Heart left ventricle (tissue), 13 donors: ENCODE results near the gene LGALS7.
"Not testable (repeated sequence)": the region's sequence is repeated elsewhere in the genome, so short reads cannot be mapped to it uniquely, and the experiment has no call there.

Experiments
- POLR2A ChIP-seq, 2 donors: fragments of 450-650 bp; IDR thresholded peaks; one replicate each; pipeline ENCODE4 v1.6.1; 2017; ENCODE audit warnings: antibody characterized with exemption in 2 of 2, mild to moderate bottlenecking in 2 of 2, moderate library complexity in 2 of 2
- TF ChIP-seq, protein P1 (sequence below), 12 donors: fragments of 200-600 bp; sonication (generic) in 4 of 12; IDR thresholded peaks; one replicate each; pipeline versions ENCODE4 v1.5.0 to v1.8.0; 2018 to 2022; ENCODE audit warnings: antibody characterized with exemption in 12 of 12, mild to moderate bottlenecking in 5 of 12
- donor health status: ischemic (EF 13 %, LVEDD 7.1; RV severe dilation, severe dysfunction).
- donor health status: DM: no; HTN: yes; CAD: no.
- donor health status: DM: no; HTN: no; CAD: no.
- donor health status: ischemic (EF 25% LVEDD 6.9; RV normal size, moderate dysfunction).
- donor health status: ischemic (EF 25% LVEDD 5.7; RV mildly dilated, moderate dysfunction).
- donor health status: ischemic (EF 35%, LVEDD 5.7; RV mildly dilated, moderate dysfunction).
- donor health status: nonischemic (EF 11% LVEDD 7.7; RV severe dilation, severe dysfunction).
- donor health status: DM: yes; HTN: yes; CAD: no.
- donor health status: PGD.
- donor health status: ischemic (EF 29% LVEDD 5.4; RV normal size, mild dysfunction).
- donor health status: nonischemic (EF 23%, LVEDD 6.1; RV moderate dilation, normal function).

DNA sequence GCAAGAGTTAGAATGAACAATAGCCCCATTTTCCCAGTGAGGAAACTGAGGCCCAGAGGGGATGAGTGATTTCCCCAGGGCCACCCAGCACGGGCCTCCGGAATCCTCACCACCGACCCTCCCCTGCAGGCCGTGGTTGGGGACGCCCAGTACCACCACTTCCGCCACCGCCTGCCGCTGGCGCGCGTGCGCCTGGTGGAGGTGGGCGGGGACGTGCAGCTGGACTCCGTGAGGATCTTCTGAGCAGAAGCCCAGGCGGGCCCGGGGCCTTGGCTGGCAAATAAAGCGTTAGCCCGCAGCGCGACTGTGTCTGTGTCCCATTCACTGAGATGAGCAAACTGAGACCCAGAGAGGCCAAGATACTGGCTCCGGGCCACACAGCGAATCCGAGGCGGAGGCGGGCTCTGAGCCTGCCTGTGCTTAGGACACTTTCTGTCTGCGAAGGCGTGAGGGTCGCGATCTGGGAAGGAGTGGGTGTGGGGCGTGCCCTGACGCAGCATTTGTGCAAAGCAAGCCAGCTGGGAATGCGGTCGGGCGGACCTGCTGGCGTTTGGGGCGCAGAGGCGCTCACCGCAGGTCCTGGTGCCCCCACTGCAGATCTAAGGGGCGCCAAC is 18.2 kb upstream of the LGALS7 start:
- TF ChIP-seq, protein P1, sequence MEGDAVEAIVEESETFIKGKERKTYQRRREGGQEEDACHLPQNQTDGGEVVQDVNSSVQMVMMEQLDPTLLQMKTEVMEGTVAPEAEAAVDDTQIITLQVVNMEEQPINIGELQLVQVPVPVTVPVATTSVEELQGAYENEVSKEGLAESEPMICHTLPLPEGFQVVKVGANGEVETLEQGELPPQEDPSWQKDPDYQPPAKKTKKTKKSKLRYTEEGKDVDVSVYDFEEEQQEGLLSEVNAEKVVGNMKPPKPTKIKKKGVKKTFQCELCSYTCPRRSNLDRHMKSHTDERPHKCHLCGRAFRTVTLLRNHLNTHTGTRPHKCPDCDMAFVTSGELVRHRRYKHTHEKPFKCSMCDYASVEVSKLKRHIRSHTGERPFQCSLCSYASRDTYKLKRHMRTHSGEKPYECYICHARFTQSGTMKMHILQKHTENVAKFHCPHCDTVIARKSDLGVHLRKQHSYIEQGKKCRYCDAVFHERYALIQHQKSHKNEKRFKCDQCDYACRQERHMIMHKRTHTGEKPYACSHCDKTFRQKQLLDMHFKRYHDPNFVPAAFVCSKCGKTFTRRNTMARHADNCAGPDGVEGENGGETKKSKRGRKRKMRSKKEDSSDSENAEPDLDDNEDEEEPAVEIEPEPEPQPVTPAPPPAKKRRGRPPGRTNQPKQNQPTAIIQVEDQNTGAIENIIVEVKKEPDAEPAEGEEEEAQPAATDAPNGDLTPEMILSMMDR (IDR thresholded peaks at IDR 0.05): not testable (repeated sequence)
- not testable (repeated sequence) for TF ChIP-seq POLR2A (IDR thresholded peaks at IDR 0.05)
